D721Med (cell line): ENCODE results near the gene SLC22A3.

Source experiments
- DNase-seq: peaks from one replicate; pipeline ENCODE4 v3.0.0; 2011; ENCODE audit warnings: low spot score; ENCODE audit not compliant: insufficient read length
- FAIRE-seq: peaks from 2 replicates; lab custom pipeline; 2011; peaks lifted over from hg19 to GRCh38; lab: Jason Lieb, UNC
- TF ChIP-seq, protein P1 (sequence below): IDR thresholded peaks from 2 replicates; pipeline ENCODE4 v1.5.1; 2012; ENCODE audit warnings: mild to moderate bottlenecking, control low read depth; ENCODE audit not compliant: insufficient read depth; ENCODE audit errors: missing control alignments

Gene SLC22A3

DNA sequence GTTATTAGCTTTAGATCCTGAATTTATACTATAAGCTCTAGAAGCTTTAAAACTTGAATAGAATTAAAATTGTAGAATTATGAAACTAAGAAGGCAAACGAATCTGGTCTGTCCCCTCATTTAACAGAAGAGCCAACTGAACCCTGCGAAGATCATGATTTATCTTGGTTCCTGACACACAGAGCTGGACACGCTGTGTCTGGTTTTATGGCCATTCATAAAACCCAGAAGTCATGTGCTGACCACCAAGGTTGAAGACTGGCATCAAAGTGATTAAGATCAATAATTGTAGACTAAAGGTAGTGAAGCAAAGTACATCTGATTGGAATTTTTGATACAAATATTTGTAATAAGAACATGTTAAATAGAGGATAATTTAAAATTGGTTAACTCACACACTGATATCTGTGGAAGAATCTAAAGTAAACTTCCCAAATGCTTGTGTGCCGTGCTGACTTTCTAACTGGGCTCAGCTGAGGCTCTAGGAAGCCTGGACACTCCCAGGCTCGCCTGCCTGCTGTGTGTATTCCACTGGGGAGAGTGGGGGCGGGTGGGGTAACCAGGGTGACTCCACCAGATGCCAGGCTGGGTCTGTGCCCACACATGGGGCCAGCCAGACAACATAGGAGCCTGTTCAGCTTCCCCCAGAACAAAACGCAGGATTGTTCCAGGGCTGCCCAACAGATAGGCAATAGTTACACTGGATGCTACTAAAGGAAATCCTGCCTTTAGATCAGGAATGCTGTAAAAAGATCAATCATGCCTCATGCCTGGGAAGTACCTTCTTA is 42.1 kb upstream of the SLC22A3 start:
- TF ChIP-seq, protein P1, sequence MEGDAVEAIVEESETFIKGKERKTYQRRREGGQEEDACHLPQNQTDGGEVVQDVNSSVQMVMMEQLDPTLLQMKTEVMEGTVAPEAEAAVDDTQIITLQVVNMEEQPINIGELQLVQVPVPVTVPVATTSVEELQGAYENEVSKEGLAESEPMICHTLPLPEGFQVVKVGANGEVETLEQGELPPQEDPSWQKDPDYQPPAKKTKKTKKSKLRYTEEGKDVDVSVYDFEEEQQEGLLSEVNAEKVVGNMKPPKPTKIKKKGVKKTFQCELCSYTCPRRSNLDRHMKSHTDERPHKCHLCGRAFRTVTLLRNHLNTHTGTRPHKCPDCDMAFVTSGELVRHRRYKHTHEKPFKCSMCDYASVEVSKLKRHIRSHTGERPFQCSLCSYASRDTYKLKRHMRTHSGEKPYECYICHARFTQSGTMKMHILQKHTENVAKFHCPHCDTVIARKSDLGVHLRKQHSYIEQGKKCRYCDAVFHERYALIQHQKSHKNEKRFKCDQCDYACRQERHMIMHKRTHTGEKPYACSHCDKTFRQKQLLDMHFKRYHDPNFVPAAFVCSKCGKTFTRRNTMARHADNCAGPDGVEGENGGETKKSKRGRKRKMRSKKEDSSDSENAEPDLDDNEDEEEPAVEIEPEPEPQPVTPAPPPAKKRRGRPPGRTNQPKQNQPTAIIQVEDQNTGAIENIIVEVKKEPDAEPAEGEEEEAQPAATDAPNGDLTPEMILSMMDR = no peak
- FAIRE-seq (no peak), DNase-seq (no peak)

DNA sequence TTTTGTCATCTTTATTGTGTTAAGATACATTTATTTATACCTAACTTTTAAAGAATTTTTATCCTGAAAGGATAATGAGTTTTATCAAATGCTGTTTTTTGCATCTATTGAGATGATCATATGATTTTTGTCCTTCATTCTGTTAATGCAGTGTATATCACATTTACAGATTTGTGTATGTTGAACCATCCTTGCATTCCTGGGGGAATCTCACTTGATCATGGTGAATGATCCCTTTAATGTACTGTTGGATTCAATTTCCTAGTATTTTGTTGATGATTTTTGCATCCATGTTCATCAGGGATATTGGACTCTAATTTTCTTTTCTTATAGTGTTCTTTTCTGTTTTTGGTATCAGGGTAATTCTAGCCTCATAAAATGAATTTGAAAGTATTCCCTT is 38.5 kb upstream of the SLC22A3 start:
- FAIRE-seq (no peak), DNase-seq (no peak)
- TF ChIP-seq, protein P1 = no peak

DNA sequence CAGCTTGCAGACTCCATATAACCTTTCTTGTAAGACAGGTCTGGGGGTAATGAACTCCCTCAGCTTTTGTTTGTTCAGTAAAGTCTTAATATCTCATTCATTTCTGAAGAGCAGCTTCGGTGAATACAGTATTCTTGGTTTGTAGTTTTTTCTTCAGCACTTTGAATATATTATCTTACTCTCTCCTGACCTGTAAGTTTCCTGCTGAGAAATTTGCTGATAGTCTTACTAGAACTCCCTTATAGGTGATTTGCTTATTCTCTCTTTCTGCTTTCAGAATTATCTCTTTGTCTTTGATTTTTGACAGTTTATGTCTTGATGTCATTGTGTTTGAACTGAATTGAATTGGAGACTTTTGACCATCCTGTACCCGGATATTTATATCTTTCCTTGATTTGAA is 35.3 kb upstream of the SLC22A3 start:
- DNase-seq = no peak
- no peak for FAIRE-seq
- TF ChIP-seq, protein P1 = no peak

DNA sequence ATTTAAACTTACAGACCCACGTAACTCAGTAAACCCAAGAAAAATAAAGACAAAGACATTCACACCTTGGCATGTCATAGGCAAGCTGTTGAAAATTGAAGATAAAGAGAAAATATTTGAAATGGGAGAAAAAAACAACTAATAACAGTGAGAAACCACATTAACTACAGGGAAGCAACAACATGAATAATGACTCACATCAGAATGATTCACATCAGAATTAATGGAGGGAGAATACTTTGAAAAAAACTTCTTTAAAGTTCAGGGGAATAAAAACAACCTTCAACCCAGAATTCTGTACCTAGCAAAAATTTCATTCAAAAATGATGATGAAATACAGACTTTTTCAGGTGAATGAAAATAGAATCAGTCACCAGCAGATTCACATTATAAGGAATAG is 32.9 kb upstream of the SLC22A3 start:
- DNase-seq (no peak), FAIRE-seq (no peak)
- TF ChIP-seq, protein P1 = no peak

DNA sequence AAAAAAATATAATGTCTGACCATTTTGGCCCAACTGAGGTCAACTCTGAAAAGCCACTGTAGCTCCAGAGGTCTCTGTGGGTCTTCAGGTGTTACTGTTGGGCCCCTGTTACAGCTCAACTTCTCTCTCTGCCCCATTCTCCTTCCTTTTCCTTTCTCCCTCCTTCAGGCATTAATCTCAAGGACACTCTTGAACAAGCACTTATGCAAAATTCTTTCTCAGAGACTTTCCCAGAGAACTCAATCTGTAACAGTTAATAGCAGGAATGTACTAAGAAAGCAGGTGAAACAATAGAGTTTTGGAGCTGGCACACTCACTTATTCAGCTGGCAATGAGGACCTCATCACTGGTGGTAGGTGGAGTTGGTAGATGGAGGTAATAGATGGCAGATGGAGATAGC is 31.9 kb upstream of the SLC22A3 start:
- FAIRE-seq = no peak
- TF ChIP-seq, protein P1 = no peak

DNA sequence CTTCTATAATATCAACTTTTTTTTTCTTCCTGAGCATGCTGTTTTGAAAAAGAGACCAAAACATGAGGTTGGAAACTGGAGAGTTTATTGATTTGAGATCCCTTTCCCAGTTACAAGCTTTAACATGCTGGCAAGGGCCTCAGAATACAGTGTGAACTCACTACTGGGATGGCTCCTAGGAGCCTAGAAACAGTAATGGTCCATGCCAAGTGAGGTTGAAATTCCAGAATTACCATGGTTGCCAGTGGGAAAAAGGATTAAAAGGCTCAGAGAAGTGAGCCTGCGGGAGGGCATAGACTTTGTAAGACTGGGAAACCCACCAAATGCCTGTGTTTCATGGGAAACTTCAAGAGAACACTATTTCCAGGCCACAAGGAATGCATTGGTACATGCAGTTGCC is 28.9 kb upstream of the SLC22A3 start:
- DNase-seq (no peak), FAIRE-seq (no peak)
- TF ChIP-seq, protein P1 = no peak

More for the DNA sequence above, 31.9 kb upstream of the SLC22A3 start:
- DNase-seq = no peak
